Activated gamma-delta T cell treated with Interleukin-2 at 50 U/mL for 16 hours (primary cell): ENCODE measurements around the gene WFDC5.
"Not testable (repeated sequence)": the region's sequence is repeated elsewhere in the genome, so short reads cannot be mapped to it uniquely, and the experiment has no call there.

Experiments
- DNase-seq: peaks from one replicate; pipeline ENCODE4 v3.0.0-alpha.2; 2020

WFDC5 gene

DNA sequence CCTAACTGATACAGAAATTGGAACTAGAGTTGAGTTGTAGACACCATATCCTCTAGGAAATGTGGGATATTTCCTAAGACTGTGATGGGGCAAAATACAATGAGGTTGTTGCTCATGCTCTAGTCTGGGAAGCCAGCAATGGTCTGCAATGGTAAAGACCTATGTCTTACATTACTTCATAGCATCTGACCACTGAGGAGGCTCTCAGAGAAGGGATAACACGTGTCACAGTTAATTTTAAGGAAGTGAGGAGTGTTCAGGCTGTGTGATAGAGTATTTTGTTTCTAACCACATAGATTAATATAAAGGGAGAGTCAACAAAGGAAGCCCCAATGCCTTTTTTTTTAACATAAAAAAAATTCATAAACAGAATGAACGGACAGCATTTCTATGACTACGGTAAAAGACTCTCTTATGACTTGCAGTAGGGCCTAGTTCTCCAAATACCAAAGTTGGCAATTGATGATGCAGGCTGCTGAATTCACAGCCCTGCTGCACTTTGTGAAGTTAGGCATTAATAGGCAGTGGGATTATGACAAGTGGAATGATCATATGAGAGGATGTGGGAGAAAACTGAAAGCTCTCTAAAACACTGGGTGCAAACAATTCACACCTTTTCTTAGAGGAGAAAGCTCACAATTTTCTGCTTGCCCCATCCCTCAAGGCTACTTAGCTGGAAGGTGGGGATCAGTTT, 27.7 kb downstream of the WFDC5 start:
- DNase-seq, result no peak

DNA sequence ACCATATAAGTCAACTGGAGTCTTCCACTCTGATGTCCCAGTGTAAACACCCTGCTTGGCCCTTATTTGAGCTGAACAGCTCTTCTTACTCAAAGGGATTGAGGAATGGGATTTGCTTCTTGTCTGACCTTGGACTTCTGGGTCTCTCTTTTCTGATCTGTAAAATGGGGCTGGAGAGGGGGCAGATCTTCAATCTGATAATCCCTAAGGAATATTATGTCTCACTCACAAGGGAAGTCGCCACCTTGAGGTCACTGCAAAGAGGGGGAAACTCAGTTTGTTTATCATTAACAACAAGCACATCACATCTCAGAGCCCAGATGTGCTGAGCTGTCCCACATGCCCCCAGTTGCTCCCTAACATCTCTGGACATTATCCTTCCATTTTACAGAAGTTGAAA, 29.1 kb downstream of the WFDC5 start:
- no peak for DNase-seq

DNA sequence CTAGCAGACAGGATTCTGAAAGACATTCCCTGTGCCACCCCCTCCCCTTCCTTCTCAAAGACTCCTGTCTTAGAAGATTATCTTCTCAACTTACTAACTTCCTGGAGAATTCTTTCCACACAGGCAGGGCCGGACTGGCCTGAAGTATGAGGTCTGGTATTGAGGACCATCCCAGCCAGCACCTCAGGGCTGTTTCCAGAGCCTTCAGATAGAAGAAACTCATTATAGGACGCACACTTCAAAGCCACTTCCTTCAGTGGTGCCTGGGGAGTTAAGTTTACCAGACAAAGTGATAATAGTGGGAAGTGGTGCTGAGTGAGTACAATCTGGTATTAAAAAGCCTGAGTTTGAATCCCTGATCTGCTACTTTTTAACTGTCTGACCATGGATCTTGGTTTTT, 29.7 kb downstream of the WFDC5 start:
- no peak for DNase-seq

- no peak for DNase-seq
Observed at GRCh38 chr20:45083127-45083526, 31.8 kb downstream of the WFDC5 start.

GRCh38 chr20:45082468-45082867, 32.5 kb downstream of the WFDC5 start:
- no peak for DNase-seq

- DNase-seq, result no peak
Observed at GRCh38 chr20:45080867-45081624, 33.9 kb downstream of the WFDC5 start.

- no peak for DNase-seq
Observed at GRCh38 chr20:45077559-45077958, 37.4 kb downstream of the WFDC5 start.

- DNase-seq, result no peak
Observed at GRCh38 chr20:45073221-45073620, 41.8 kb downstream of the WFDC5 start.

DNA sequence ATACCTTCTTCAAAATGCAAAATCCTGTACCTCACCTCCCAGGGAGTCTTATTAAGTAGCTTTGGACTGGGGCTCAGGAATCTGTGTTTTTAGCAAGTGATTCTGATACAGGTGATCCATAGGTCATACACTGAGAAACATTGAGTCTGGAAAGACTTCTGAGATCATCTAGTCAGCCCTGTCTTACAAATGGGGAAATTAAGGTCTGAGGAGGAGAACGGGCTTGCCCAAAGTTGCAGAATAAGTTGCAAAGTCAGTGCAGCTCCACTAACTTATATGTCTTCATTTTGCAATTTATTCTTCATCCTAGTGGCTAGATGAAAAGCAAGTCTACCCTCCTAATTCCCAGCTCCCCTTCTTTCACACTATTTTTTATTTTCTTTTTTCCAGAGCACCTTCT, 42.9 kb downstream of the WFDC5 start:
- no peak for DNase-seq

GRCh38 chr20:45070932-45071632, 43.9 kb downstream of the WFDC5 start:
- DNase-seq, result no peak

GRCh38 chr20:45069261-45069660, 45.7 kb downstream of the WFDC5 start:
- DNase-seq, result no peak

GRCh38 chr20:45067558-45067957, 47.4 kb downstream of the WFDC5 start:
- no peak for DNase-seq

- DNase-seq, result no peak
Observed at GRCh38 chr20:45067087-45067486, 47.9 kb downstream of the WFDC5 start.

DNA sequence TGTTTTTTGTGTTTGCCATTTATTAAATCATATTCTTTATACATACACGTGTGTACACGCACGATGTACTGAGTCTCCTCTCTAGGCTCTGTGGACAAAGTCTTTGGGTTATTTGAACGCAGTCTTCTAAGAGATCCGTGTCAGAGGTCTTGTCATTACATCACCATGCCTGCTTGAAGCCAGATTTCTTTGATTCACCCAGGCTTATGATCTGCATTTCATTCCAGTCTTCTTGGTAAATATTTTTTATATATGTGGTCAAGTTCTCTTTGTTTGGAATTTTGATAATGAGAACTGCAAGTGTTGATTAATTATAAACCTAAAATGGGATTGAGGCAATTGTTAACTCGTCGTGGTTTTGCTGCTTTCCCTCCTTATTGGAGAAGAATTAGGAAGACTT, 48.6 kb downstream of the WFDC5 start:
- no peak for DNase-seq

DNA sequence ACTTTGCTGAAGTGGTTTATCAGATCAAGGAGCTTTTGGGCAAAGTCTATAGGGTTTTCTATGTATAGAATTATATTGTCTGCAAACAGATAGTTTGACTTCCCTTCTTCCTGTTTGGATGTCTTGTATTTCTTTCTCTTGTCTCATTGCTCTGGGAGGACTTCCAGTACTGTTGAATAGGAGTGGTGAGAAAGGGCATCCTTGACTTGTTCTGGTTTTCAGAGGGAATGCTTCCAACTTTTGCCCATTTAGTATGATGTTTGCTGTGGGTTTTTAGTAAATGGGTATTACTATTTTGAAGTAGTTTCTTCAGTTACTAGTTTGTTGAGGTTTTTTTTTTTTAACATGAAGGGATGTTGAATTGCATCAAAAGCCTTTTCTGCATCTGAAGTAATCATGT, 50.2 kb downstream of the WFDC5 start:
- DNase-seq, result no peak

GRCh38 chr20:45063107-45063506, 51.9 kb downstream of the WFDC5 start:
- not testable (repeated sequence) for DNase-seq

DNA sequence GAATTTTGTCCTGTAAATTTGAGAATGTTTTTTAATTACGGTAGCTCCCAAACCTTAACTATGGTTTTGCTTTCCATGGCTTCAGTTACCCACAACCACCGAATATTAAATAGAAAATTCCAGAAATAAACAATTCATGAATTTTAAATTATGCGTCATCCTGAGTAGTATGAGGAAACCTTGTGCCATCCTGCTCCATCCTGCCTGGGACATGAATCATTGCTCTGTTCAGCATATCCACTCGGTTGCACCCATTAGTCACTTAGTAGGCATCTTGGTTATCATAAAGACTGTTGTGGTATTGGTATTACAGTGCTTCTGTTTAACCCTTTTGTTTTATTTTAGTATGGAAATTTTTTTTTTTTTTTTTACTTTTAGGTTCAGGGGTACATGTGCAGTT, 53.7 kb downstream of the WFDC5 start:
- no peak for DNase-seq

- no peak for DNase-seq
Observed at GRCh38 chr20:45060294-45060693, 54.7 kb downstream of the WFDC5 start.
